ENCODE data around the gene MRPS15. TPM values are rescaled to one million over a fixed set of nuclear protein-coding genes. Genes with fewer than 3 reads are reported as not detected.

MRPS15 gene
- total RNA-seq, 1 donor from 2014 or later, result 65.4 TPM

- Mint-ChIP-seq H3K27ac (ENCODE audit: unreplicated experiment) (no peak overlapping the region), H3K36me3 (ENCODE audit: unreplicated experiment) (peaks cover 5% of the 10 kb centered on the region), H3K27me3 (ENCODE audit: unreplicated experiment) (peaks cover 3% of the 10 kb centered on the region), H3K4me1 (ENCODE audit: low read depth, unreplicated experiment) (no peaks in the 10 kb centered on the region), H3K4me3 (ENCODE audit: unreplicated experiment) (no peak overlapping the region), H3K9me3 (ENCODE audit: unreplicated experiment) (peaks cover 6% of the 10 kb centered on the region)
- no peak for TF ChIP-seq CTCF (IDR thresholded peaks at IDR 0.05; ENCODE audit: partially characterized antibody, unreplicated experiment)
- DNase-seq, result no peak
These were observed 52.2 kb downstream of the MRPS15 start for GRCh38 chr1:36411674-36412648.

- TF ChIP-seq CTCF (IDR thresholded peaks at IDR 0.05; ENCODE audit: partially characterized antibody, unreplicated experiment), result no peak
- H3K36me3 Mint-ChIP-seq (ENCODE audit: unreplicated experiment), result peaks cover 5% of the 10 kb centered on the region
- H3K4me3 Mint-ChIP-seq (ENCODE audit: unreplicated experiment), result no peak overlapping the region
- DNase-seq, result no peak
- H3K27me3 Mint-ChIP-seq (ENCODE audit: unreplicated experiment), result peaks cover 3% of the 10 kb centered on the region
- peaks cover 6% of the 10 kb centered on the region for H3K9me3 Mint-ChIP-seq (ENCODE audit: unreplicated experiment)
- no peaks in the 10 kb centered on the region for H3K4me1 Mint-ChIP-seq (ENCODE audit: low read depth, unreplicated experiment)
- no peak overlapping the region for H3K27ac Mint-ChIP-seq (ENCODE audit: unreplicated experiment)
These were observed 55.7 kb downstream of the MRPS15 start for GRCh38 chr1:36408479-36408878.

- H3K27me3 Mint-ChIP-seq (ENCODE audit: unreplicated experiment), result peaks cover 3% of the 10 kb centered on the region
- no peak overlapping the region for H3K4me3 Mint-ChIP-seq (ENCODE audit: unreplicated experiment)
- DNase-seq, result no peak
- peaks cover 4% of the 10 kb centered on the region for H3K9me3 Mint-ChIP-seq (ENCODE audit: unreplicated experiment)
- no peaks in the 10 kb centered on the region for H3K4me1 Mint-ChIP-seq (ENCODE audit: low read depth, unreplicated experiment)
- TF ChIP-seq CTCF (IDR thresholded peaks at IDR 0.05; ENCODE audit: partially characterized antibody, unreplicated experiment), result no peak
- no peak overlapping the region for H3K27ac Mint-ChIP-seq (ENCODE audit: unreplicated experiment)
- H3K36me3 Mint-ChIP-seq (ENCODE audit: unreplicated experiment), result peaks cover 2% of the 10 kb centered on the region
These were observed 57.7 kb downstream of the MRPS15 start for GRCh38 chr1:36406440-36406839.

Other genes with a start within 250 kb of the MRPS15 start
- 119 TPM for gene THRAP3, start 239.9 kb downstream of the MRPS15 start, total RNA-seq (ENCODE audit: unreplicated experiment)
- gene SH3D21, start 158.0 kb downstream of the MRPS15 start, total RNA-seq (ENCODE audit: unreplicated experiment), result 11.8 TPM
- gene EVA1B, start 140.7 kb downstream of the MRPS15 start, total RNA-seq (ENCODE audit: unreplicated experiment), result 1.5 TPM
- gene STK40, start 78.5 kb downstream of the MRPS15 start, total RNA-seq (ENCODE audit: unreplicated experiment), result 52.9 TPM
- gene LSM10, start 66.5 kb downstream of the MRPS15 start, total RNA-seq (ENCODE audit: unreplicated experiment), result 44.4 TPM
- 6.3 TPM for gene OSCP1, start 13.9 kb downstream of the MRPS15 start, total RNA-seq (ENCODE audit: unreplicated experiment)
- not detected for gene CSF3R, start 18.5 kb upstream of the MRPS15 start, total RNA-seq (ENCODE audit: unreplicated experiment)

Data from glutamatergic neuron (in vitro differentiated cells).